Measurements from ENCODE around the gene PLCB1.

Gene PLCB1

DNA sequence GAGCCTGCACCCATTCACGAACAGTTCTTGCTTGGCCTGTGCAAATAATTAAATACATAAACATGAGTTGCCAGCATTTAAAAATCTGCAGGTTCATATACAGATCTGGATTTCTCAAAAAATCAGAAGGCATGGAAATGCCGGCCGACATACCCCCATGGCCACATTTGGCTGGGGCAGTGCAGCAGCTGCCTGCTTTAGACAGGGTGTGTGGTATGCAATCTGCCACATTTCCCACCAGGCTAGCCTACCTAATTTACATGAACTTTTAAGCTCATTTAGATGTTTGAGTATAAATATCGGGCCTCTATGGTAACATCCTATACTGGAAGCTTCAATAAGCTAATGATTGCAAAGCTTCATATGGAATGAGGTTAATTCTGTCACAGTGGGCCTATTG is 31.5 kb downstream of the PLCB1 start:
- no peak for ATAC-seq
- no peaks in the 10 kb centered on the region for H3K27me3 Mint-ChIP-seq
- peaks cover 6% of the 10 kb centered on the region for H3K9me3 Mint-ChIP-seq
- no peaks in the 10 kb centered on the region for H3K4me1 Mint-ChIP-seq
- H3K4me3 Mint-ChIP-seq = no peak overlapping the region
- H3K27ac Mint-ChIP-seq = no peak overlapping the region
- H3K36me3 Mint-ChIP-seq = no peaks in the 10 kb centered on the region

DNA sequence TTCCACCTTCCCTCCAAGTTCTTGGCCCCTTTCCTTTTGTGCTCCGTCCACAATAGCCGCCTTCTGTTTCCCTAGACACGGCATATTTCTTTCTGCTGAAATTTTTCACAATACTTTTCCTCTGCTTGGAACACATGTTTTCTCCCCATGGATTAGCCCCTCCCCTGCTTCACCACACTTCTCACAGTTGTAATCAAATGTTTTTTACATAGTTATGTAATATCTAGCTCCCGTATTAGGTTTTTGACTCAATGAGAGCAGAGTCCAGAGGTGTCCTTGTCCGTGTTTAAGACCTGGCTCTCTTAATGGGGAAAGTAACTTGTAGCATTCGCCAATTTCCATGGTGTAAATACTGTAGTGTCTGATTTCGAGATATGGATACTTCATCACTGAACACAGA is 34.7 kb downstream of the PLCB1 start:
- Mint-ChIP-seq H3K4me3 (no peak overlapping the region), H3K4me1 (no peaks in the 10 kb centered on the region), H3K27me3 (no peaks in the 10 kb centered on the region), H3K27ac (no peak overlapping the region), H3K36me3 (no peaks in the 10 kb centered on the region), H3K9me3 (no peaks in the 10 kb centered on the region)
- ATAC-seq = no peak

DNA sequence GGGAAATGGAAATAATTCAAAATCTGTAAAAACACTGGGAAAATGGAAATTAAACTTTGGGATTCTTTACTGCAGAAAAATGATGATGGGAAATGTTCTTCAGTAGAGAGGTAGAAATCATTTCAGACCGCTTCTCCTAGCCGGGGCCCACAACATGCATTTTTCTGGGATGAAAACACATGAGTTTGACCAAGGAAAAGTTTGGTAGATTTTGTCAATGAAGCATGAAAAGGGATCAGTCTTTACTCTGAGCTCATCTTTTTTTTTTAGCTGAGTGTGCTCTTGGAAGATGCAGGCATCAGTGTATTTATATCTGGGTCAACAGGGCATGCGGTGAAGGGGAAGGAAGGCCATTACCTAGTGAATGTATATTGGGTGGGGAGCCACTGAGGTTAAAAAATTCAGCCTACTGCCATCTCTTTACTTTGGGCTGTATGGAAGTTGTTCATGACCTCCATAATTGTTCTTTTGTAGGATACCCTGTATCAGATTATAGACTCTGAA is 36.8 kb downstream of the PLCB1 start:
- Mint-ChIP-seq H3K4me3 (no peak overlapping the region), H3K4me1 (no peaks in the 10 kb centered on the region), H3K36me3 (no peaks in the 10 kb centered on the region), H3K9me3 (no peaks in the 10 kb centered on the region), H3K27me3 (peaks cover 18% of the 10 kb centered on the region), H3K27ac (no peak overlapping the region)
- no peak for ATAC-seq

DNA sequence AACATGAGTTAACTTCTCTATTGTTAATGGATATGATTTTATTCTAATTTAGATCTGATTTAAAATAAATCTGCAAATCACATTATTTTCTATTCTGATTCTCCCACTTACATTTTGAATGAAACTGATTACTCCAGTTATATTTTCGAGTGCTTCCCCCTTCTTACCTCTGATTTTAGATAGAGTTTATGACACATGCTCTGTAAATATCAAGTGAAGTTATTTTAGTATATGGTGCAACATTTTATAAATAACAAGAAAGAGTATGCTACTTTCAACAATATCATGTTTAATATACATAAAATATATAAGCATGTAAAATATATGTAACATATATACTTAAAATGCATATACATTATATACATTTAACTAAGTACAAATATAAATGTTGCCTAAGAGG is 38.9 kb downstream of the PLCB1 start:
- Mint-ChIP-seq H3K4me3 (no peak overlapping the region), H3K9me3 (no peaks in the 10 kb centered on the region), H3K27me3 (peaks cover 18% of the 10 kb centered on the region), H3K36me3 (no peaks in the 10 kb centered on the region), H3K27ac (no peak overlapping the region), H3K4me1 (no peaks in the 10 kb centered on the region)
- no peak for ATAC-seq

DNA sequence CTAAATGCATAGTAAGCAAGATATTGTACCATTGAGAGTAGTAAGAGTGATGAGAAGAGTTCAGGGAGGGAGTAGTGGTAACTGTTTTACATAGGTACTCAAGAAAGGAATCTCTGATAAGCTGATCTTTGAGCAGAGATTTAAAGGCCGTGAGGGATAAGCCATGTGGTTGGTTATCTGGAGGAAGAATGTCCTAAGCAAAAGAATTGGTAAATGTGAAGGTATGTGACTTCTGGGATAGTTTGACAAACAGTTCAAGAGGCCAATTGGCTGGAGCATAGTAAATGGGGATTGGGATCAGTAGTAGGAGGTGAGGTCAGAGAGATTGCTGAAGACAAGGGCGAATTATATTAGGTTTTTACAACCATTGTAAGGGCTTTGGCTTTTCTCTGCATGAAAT is 40.1 kb downstream of the PLCB1 start:
- H3K4me3 Mint-ChIP-seq = no peak overlapping the region
- no peak for ATAC-seq
- H3K36me3 Mint-ChIP-seq = no peaks in the 10 kb centered on the region
- H3K4me1 Mint-ChIP-seq = no peaks in the 10 kb centered on the region
- H3K9me3 Mint-ChIP-seq = no peaks in the 10 kb centered on the region
- H3K27me3 Mint-ChIP-seq = peaks cover 18% of the 10 kb centered on the region
- no peak overlapping the region for H3K27ac Mint-ChIP-seq

DNA sequence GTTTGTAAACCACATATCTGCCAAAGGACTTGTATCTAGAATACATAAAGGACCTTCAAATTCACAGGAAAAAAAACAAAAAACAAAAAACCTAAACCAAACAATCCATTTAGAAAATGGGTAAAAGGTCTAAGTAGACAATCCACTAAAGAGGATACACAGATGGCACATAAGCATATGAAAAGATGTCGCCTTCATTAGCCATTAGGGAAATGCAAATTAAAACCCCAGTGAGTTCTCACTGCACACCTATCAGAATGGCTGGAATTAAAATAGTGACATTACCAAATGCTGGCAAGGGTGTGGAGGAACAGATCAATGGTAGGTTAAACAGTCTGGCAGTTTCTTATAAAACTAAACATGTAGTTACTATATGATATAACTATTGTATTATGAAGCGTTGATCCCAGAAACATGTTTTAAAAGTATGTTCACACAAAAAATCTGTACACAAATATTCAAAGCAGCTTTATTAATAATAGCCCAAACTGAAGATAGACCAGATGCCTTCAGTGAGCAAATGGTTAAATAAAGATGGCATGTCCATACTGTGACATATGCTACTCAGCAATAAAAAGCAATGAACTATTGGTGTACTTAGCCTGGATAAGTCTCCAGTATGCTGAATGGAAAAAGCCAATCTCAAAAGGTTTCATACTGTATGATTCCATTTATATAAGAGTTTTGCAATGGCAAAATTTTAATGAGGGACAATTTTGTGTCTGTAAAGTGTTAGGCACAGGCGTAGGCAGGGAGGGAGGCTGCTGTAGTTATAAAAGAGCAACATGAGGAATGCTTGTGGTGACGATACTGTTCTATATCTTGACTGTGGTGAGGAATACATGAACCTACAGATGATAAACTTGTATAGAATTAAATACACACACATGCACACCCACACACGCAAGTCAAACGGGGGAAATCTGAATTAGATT is 43.9 kb downstream of the PLCB1 start:
- H3K4me3 Mint-ChIP-seq = no peak overlapping the region
- ATAC-seq = no peak
- peaks cover 18% of the 10 kb centered on the region for H3K27me3 Mint-ChIP-seq
- no peak overlapping the region for H3K27ac Mint-ChIP-seq
- H3K4me1 Mint-ChIP-seq = no peaks in the 10 kb centered on the region
- no peaks in the 10 kb centered on the region for H3K9me3 Mint-ChIP-seq
- H3K36me3 Mint-ChIP-seq = no peaks in the 10 kb centered on the region

DNA sequence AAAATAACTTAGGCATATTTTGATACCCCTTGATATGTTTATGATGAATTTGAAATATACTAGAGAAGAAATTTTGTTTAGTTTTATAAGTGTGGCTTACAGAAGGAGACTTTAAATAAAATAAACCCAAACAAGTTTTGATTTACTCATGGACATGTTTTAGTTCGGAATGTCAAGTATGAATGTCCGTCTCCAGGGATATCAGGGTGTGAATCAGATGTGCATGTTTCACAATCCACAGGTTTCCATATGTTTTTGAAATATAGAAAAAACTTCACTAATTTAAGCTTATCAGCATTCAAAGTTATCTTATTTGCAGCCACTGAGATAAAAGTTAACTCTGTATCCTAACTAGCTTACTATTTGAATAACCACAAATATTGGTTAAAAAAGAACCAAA is 51.5 kb downstream of the PLCB1 start:
- Mint-ChIP-seq H3K4me1 (no peaks in the 10 kb centered on the region), H3K36me3 (no peaks in the 10 kb centered on the region), H3K27me3 (no peaks in the 10 kb centered on the region), H3K4me3 (no peak overlapping the region), H3K9me3 (no peaks in the 10 kb centered on the region), H3K27ac (no peak overlapping the region)
- no peak for ATAC-seq

DNA sequence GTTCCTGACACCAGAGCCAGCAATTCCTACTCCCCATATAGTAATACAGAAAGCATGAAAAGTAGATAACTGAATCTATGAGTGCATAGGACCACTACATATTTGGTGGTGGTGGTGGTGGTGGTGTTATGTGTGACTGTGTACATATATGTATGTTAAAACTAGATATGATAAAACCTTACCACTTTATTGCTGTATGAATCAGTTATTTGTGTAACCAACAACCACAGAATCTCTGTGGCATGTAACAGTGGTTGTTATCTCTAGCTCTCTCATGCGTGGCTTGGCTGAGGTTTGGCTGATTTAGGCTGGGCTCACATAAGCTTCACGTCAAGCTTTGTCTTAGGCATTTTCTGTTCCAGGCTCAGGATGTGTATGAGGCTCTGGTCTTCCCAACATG is 55.7 kb downstream of the PLCB1 start:
- Mint-ChIP-seq H3K9me3 (peaks cover 4% of the 10 kb centered on the region), H3K27ac (no peak overlapping the region), H3K4me3 (no peak overlapping the region), H3K27me3 (no peaks in the 10 kb centered on the region), H3K36me3 (no peaks in the 10 kb centered on the region), H3K4me1 (no peaks in the 10 kb centered on the region)
- ATAC-seq = no peak

DNA sequence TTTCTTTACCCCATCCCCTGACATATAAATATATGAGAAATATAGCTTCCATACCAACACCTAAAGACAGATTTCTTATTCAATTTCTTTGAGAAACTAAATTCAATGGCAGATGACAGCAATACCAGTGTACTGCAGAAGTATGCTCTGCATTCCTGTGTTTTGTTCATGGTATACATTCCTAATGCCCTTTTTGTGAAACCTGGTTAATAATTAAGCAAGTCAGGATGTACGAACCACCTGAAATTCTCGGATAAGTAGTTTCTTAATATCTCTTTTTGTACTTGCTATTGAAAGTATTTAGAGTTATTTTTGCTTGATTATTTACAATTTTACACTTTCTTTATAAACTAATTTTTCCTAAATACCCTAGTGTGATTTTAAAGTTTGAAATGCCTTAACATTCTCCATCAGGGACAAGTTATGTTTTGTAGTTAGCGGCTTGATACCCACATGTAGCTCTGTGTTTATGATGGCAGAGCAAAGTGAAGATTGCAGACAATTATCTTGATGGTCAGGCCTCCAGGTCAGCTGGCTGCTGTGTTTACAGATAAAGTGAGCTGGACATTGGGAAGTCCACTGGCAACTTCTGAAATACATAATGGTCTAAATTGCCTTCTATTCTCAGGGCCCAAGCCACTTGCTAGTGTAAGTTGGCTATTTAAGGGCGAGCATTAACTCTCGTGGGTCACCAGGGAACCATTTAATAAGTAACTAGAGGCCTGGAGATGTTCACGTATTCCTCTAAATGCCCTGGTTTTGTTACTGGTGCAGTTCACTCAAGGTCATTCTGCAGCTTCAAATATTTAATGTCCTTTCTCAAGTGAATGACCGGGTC is 58.2 kb downstream of the PLCB1 start:
- H3K36me3 Mint-ChIP-seq = no peaks in the 10 kb centered on the region
- no peak for ATAC-seq
- H3K27ac Mint-ChIP-seq = no peak overlapping the region
- H3K4me3 Mint-ChIP-seq = no peak overlapping the region
- H3K27me3 Mint-ChIP-seq = no peaks in the 10 kb centered on the region
- H3K9me3 Mint-ChIP-seq = peaks cover 10% of the 10 kb centered on the region
- H3K4me1 Mint-ChIP-seq = no peaks in the 10 kb centered on the region

DNA sequence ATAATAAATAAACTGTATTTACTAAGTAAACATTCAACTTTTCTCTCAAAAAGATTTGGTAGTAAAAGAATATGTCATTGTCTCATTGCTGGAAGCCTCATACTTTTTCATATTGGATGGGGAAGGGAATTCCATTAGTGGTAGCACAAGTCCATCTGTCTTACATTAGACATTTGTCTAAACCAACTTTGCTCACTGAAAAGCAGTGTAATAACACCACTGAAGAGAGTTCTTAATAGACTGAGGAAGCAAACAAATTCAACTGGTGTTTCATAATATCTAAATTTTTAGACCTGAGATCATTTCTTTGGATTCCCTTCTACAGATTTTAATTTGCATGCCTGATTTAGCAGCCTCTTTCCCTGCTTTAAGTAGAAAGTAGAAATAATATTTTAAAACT is 62.7 kb downstream of the PLCB1 start:
- no peak for ATAC-seq
- H3K4me1 Mint-ChIP-seq = no peaks in the 10 kb centered on the region
- no peak overlapping the region for H3K27ac Mint-ChIP-seq
- H3K27me3 Mint-ChIP-seq = no peaks in the 10 kb centered on the region
- no peak overlapping the region for H3K4me3 Mint-ChIP-seq
- peaks cover 14% of the 10 kb centered on the region for H3K9me3 Mint-ChIP-seq
- H3K36me3 Mint-ChIP-seq = no peaks in the 10 kb centered on the region

DNA sequence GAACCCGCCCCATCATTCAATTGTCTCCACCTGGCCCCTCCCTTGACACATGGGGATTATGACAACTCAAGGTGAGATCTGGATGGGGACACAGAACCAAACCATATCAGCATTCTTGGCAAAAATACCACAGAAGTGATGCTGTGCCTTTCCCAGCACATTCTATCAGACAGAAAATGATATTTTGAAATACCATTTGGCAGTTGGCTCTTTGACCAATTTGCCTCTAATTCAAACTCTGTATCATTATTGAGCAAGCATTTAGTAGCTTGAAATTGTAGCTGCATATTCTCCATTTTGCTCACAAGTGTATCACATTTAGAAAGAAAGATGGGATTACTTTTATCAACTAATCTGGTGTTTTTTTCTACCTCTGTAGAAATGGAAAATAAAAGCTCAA is 64.0 kb downstream of the PLCB1 start:
- Mint-ChIP-seq H3K4me3 (no peak overlapping the region), H3K9me3 (peaks cover 14% of the 10 kb centered on the region), H3K27ac (no peak overlapping the region), H3K4me1 (no peaks in the 10 kb centered on the region), H3K36me3 (no peaks in the 10 kb centered on the region), H3K27me3 (no peaks in the 10 kb centered on the region)
- ATAC-seq = no peak

DNA sequence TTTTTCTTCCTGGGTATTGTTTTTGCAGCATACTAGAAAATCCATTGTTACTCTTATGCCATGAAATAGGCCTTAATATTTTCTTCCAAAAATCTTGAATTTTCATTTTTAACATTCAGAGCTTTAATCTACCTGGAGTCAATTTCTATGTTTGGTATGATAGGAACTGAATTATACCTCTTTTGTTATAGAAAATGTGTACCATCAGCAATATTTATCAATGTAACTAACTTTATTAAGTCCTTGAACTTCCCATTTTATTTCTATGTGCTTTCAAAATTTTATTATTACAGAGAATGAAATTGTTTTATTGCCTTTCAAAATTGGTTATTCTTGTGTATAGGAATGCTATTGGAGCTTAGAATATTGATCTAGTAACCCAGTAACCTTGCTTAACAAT is 68.2 kb downstream of the PLCB1 start:
- H3K36me3 Mint-ChIP-seq = no peaks in the 10 kb centered on the region
- ATAC-seq = no peak

DNA sequence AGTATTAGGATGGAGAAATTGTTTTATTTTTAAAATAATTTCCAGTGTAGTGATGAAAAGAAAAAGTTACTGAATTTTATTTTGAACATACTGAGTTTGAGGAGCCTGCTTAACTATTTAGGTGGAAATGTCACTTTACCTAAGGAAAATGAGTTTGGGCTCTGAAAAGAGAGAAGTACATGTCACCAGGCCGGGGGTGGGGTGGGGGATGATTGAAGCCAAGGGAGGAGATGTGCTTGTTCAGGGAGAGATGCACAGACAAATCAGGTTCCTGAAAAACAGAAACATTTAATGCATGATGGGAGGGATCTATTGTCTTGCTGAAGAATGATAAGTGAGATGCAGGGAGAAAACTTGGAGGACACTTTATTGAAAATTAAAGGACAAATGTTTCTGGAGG is 71.3 kb downstream of the PLCB1 start:
- Mint-ChIP-seq H3K4me1 (no peaks in the 10 kb centered on the region), H3K36me3 (no peaks in the 10 kb centered on the region), H3K27ac (no peak overlapping the region), H3K27me3 (peaks cover 20% of the 10 kb centered on the region), H3K9me3 (peaks cover 5% of the 10 kb centered on the region), H3K4me3 (no peak overlapping the region)
- no peak for ATAC-seq

More for the DNA sequence above, 68.2 kb downstream of the PLCB1 start:
- Mint-ChIP-seq H3K4me3 (no peak overlapping the region), H3K4me1 (no peaks in the 10 kb centered on the region), H3K27me3 (peaks cover 12% of the 10 kb centered on the region), H3K27ac (no peak overlapping the region), H3K9me3 (peaks cover 9% of the 10 kb centered on the region)

DNA sequence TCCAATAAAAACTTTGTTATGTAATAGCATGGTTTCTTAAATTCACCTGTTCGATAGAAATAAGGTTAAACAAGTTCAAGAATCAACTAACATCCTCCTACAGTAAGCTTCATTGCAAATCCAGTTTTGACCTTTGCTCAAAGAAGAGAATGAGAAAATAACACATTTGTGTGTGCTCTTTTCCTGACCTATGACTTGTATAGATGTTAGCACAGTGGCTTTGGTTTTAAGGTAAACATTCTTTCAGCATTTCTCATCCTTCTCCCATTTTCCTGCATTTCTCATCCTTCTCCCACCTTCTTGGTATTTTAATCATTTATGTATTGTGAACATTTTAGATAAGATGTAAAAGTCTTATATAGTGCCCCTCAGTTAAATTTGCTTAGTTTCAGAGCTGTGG is 73.9 kb downstream of the PLCB1 start:
- no peak overlapping the region for H3K4me3 Mint-ChIP-seq
- no peaks in the 10 kb centered on the region for H3K36me3 Mint-ChIP-seq
- peaks cover 20% of the 10 kb centered on the region for H3K27me3 Mint-ChIP-seq
- H3K27ac Mint-ChIP-seq = no peak overlapping the region
- H3K4me1 Mint-ChIP-seq = no peaks in the 10 kb centered on the region
- H3K9me3 Mint-ChIP-seq = peaks cover 5% of the 10 kb centered on the region
- no peak for ATAC-seq

DNA sequence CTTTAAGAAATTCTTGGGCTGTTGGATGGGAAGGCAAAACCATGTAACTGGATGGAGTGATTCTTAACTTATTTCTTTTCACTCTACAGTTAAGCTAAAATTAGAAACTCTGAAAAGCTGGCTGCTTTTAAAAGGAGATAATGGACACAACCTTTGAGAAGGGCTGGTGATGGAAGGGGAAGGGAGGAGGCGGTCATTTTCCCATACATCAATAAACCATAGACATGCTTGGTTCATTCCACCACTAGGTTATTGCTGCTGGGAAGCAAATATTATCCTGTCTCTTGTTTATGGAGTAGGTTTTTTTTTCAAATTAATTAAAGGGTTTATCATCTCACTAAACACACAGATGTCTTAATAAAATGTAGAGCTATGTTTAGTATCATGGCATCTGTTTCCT is 76.2 kb downstream of the PLCB1 start:
- peaks cover 4% of the 10 kb centered on the region for H3K4me1 Mint-ChIP-seq
- no peaks in the 10 kb centered on the region for H3K36me3 Mint-ChIP-seq
- no peak for ATAC-seq
- H3K27ac Mint-ChIP-seq = no peak overlapping the region
- no peaks in the 10 kb centered on the region for H3K9me3 Mint-ChIP-seq
- H3K4me3 Mint-ChIP-seq = no peak overlapping the region
- peaks cover 20% of the 10 kb centered on the region for H3K27me3 Mint-ChIP-seq

Measured in stimulated activated memory B cell treated with anti-CD40 and anti-IgM and Interleukin-4, amounts not matched to agents 10 μg/mL and 1 μg/mL and 100 μg/mL, for 72 hours (primary cell).